Naive thymus-derived CD8-positive, alpha-beta T cell (primary cell): Measurements from ENCODE around the gene CSMD2. TPM values are rescaled to one million over a fixed set of nuclear protein-coding genes. Genes with fewer than 3 reads are reported as not detected.

ENCODE experiments used
- ATAC-seq, 2 donors: fragments of 150-1000 bp; cut with Tn5 transposase in 1 of 2; sonication (Bioruptor Pico), chemical (Tn5 transposase) in 1 of 2; 1 replicate in 1 of 2; 2 replicates in 1 of 2; pipeline ENCODE4 v1.10.0; 2021; ENCODE audit warnings: mild to moderate bottlenecking in 2 of 2, moderate library complexity in 2 of 2
- POLR2A ChIA-PET: fragments of 350-600 bp; sonication (Branson Sonifier 250); formaldehyde crosslinking; loops from one replicate; lab custom pipeline; 2021; ENCODE audit warnings: antibody characterized with exemption; lab: Charles Lee
- DNase-seq, 10 donors: peaks; one replicate each; pipeline versions ENCODE4 v3.0.0 to v3.0.0-alpha.2; 2020 to 2022
- H3K27ac Mint-ChIP-seq, 10 donors: one replicate each; pipeline ENCODE4 v1.8.0; 2020 to 2022; ENCODE audit warnings: mild to moderate bottlenecking in 10 of 10, mixed read lengths in 10 of 10, moderate library complexity in 4 of 10, inconsistent platforms in 1 of 10
- H3K27me3 Mint-ChIP-seq, 5 donors: one replicate each; pipeline ENCODE4 v1.8.0; 2021 to 2022; ENCODE audit warnings: mixed read lengths in 5 of 5
- H3K36me3 Mint-ChIP-seq, 3 donors: one replicate each; pipeline ENCODE4 v1.8.0; 2020 to 2022; ENCODE audit warnings: mixed read lengths in 3 of 3, mild to moderate bottlenecking in 2 of 3, inconsistent platforms in 1 of 3
- H3K4me1 Mint-ChIP-seq, 4 donors: one replicate each; pipeline ENCODE4 v1.8.0; 2021 to 2022; ENCODE audit warnings: mixed read lengths in 4 of 4
- H3K4me3 Mint-ChIP-seq, 10 donors: one replicate each; pipeline ENCODE4 v1.8.0; 2020 to 2022; ENCODE audit warnings: mild to moderate bottlenecking in 10 of 10, mixed read lengths in 10 of 10, moderate library complexity in 6 of 10, inconsistent platforms in 1 of 10
- H3K9me3 Mint-ChIP-seq, 9 donors: one replicate each; pipeline ENCODE4 v1.8.0; 2020 to 2022; ENCODE audit warnings: mixed read lengths in 9 of 9, mild to moderate bottlenecking in 3 of 9, inconsistent platforms in 1 of 9, moderate library complexity in 1 of 9
- polyA plus RNA-seq, 3 donors: library from polyadenylated mRNA; unstranded; fragments of 300-500 nt; fragmentation: Illumina TruSeq; gene quantifications; one replicate each; pipeline ENCODE4 v1.2.3, GENCODE V29; 2021
- total RNA-seq, 8 experiments: library from RNA in 2 of 8; stranded (reverse) in 2 of 8; gene quantifications; one replicate each; pipeline ENCODE4 v1.2.3 and lab custom pipeline; 2021 to 2026

CSMD2 gene
- total and polyA plus RNA-seq, 5 experiments from 2014 or later, result not detected

- Mint-ChIP-seq H3K36me3 (no peaks in the 10 kb centered on the region), H3K27ac (no peak overlapping the region), H3K27me3 (peaks cover 6 to 16% (median 10%) of the 10 kb centered on the region in 5 donors), H3K4me3 (no peak overlapping the region), H3K9me3 (peaks cover 0 to 2% (median 0%) of the 10 kb centered on the region in 9 donors), H3K4me1 (no peaks in the 10 kb centered on the region)
- ATAC-seq (no peak), DNase-seq (no peak)
- POLR2A ChIA-PET, result no interaction called here
These were observed 514.3 kb downstream of the CSMD2 start for GRCh38 chr1:33650708-33651107.

- H3K4me3 Mint-ChIP-seq, result no peak overlapping the region
- no peak for ATAC-seq
- POLR2A ChIA-PET, result no interaction called here
- peaks cover 6 to 20% (median 12%) of the 10 kb centered on the region in 5 donors for H3K27me3 Mint-ChIP-seq
- no peak overlapping the region for H3K27ac Mint-ChIP-seq
- peaks cover 0 to 2% (median 0%) of the 10 kb centered on the region in 9 donors for H3K9me3 Mint-ChIP-seq
- H3K4me1 Mint-ChIP-seq, result no peaks in the 10 kb centered on the region
- DNase-seq, result no peak
- no peaks in the 10 kb centered on the region for H3K36me3 Mint-ChIP-seq
These were observed 515.3 kb downstream of the CSMD2 start for GRCh38 chr1:33649759-33650158.

GRCh38 chr1:33643216-33643615 lies 521.8 kb downstream of the CSMD2 start:
- no peaks in the 10 kb centered on the region for H3K4me1 Mint-ChIP-seq
- POLR2A ChIA-PET, result no interaction called here
- DNase-seq (no peak), ATAC-seq (no peak)
- H3K36me3 Mint-ChIP-seq, result no peaks in the 10 kb centered on the region
- H3K9me3 Mint-ChIP-seq, result peaks cover 0 to 2% (median 0%) of the 10 kb centered on the region in 9 donors
- no peak overlapping the region for H3K4me3 Mint-ChIP-seq
- H3K27ac Mint-ChIP-seq, result no peak overlapping the region
- peaks cover 21 to 54% (median 38%) of the 10 kb centered on the region in 5 donors for H3K27me3 Mint-ChIP-seq

GRCh38 chr1:33641104-33641830 lies 523.8 kb downstream of the CSMD2 start:
- H3K36me3 Mint-ChIP-seq, result no peaks in the 10 kb centered on the region
- no peak for ATAC-seq
- H3K9me3 Mint-ChIP-seq, result peaks cover 0 to 2% (median 0%) of the 10 kb centered on the region in 9 donors

GRCh38 chr1:33640114-33640660 lies 524.8 kb downstream of the CSMD2 start:
- POLR2A ChIA-PET, result no interaction called here
- no peaks in the 10 kb centered on the region for H3K36me3 Mint-ChIP-seq
- no peak overlapping the region for H3K27ac Mint-ChIP-seq
- DNase-seq (no peak), ATAC-seq (no peak)
- no peaks in the 10 kb centered on the region for H3K4me1 Mint-ChIP-seq
- peaks cover 22 to 62% (median 43%) of the 10 kb centered on the region in 5 donors for H3K27me3 Mint-ChIP-seq
- H3K4me3 Mint-ChIP-seq, result no peak overlapping the region
- peaks cover 0 to 2% (median 0%) of the 10 kb centered on the region in 9 donors for H3K9me3 Mint-ChIP-seq

More at GRCh38 chr1:33641104-33641830, 523.8 kb downstream of the CSMD2 start:
- H3K4me3 Mint-ChIP-seq, result no peak overlapping the region
- DNase-seq, result no peak
- POLR2A ChIA-PET, result no interaction called here
- peaks cover 22 to 64% (median 42%) of the 10 kb centered on the region in 5 donors for H3K27me3 Mint-ChIP-seq
- H3K27ac Mint-ChIP-seq, result no peak overlapping the region
- no peaks in the 10 kb centered on the region for H3K4me1 Mint-ChIP-seq

- no peak overlapping the region for H3K4me3 Mint-ChIP-seq
- DNase-seq, result no peak
- peaks cover 3 to 9% (median 6%) of the 10 kb centered on the region in 4 donors for H3K4me1 Mint-ChIP-seq
- no peak for ATAC-seq
- POLR2A ChIA-PET, result no interaction called here
- no peak overlapping the region for H3K27ac Mint-ChIP-seq
- peaks cover 25 to 62% (median 38%) of the 10 kb centered on the region in 5 donors for H3K27me3 Mint-ChIP-seq
- no peaks in the 10 kb centered on the region for H3K36me3 Mint-ChIP-seq
- H3K9me3 Mint-ChIP-seq, result no peaks in the 10 kb centered on the region
These were observed 527.1 kb downstream of the CSMD2 start for GRCh38 chr1:33637846-33638440.

GRCh38 chr1:33636209-33636608 lies 528.8 kb downstream of the CSMD2 start:
- Mint-ChIP-seq H3K36me3 (no peaks in the 10 kb centered on the region), H3K9me3 (no peaks in the 10 kb centered on the region), H3K4me3 (no peak overlapping the region), H3K27ac (no peak overlapping the region), H3K4me1 (peaks cover 3 to 9% (median 6%) of the 10 kb centered on the region in 4 donors), H3K27me3 (peaks cover 23 to 65% (median 33%) of the 10 kb centered on the region in 5 donors)
- ATAC-seq, result no peak
- POLR2A ChIA-PET, result no interaction called here
- DNase-seq, result no peak

- H3K9me3 Mint-ChIP-seq, result no peaks in the 10 kb centered on the region
- H3K4me3 Mint-ChIP-seq, result no peak overlapping the region
- H3K27ac Mint-ChIP-seq, result no peak overlapping the region
- H3K36me3 Mint-ChIP-seq, result no peaks in the 10 kb centered on the region
- peaks cover 3 to 9% (median 6%) of the 10 kb centered on the region in 4 donors for H3K4me1 Mint-ChIP-seq
- ATAC-seq (no peak), DNase-seq (no peak)
- H3K27me3 Mint-ChIP-seq, result peaks cover 24 to 72% (median 32%) of the 10 kb centered on the region in 5 donors
- POLR2A ChIA-PET, result no interaction called here
These were observed 529.6 kb downstream of the CSMD2 start for GRCh38 chr1:33635336-33636012.

GRCh38 chr1:33634806-33635205 lies 530.2 kb downstream of the CSMD2 start:
- Mint-ChIP-seq H3K9me3 (no peaks in the 10 kb centered on the region), H3K27ac (no peak overlapping the region), H3K4me1 (peaks cover 3 to 9% (median 6%) of the 10 kb centered on the region in 4 donors), H3K36me3 (no peaks in the 10 kb centered on the region), H3K4me3 (no peak overlapping the region), H3K27me3 (peaks cover 28 to 79% (median 33%) of the 10 kb centered on the region in 5 donors)
- ATAC-seq (no peak), DNase-seq (no peak)
- POLR2A ChIA-PET, result no interaction called here

- Mint-ChIP-seq H3K4me3 (no peak overlapping the region), H3K27ac (no peak overlapping the region), H3K9me3 (no peaks in the 10 kb centered on the region)
These were observed 530.9 kb downstream of the CSMD2 start for GRCh38 chr1:33634143-33634542.

GRCh38 chr1:33633019-33633801 lies 531.8 kb downstream of the CSMD2 start:
- POLR2A ChIA-PET, result no interaction called here
- DNase-seq, result peak; percentile 57 to 91 (median 76)
- no peaks in the 10 kb centered on the region for H3K36me3 Mint-ChIP-seq
- H3K4me3 Mint-ChIP-seq, result peak overlapping the region in 5 of 10 donors; percentile 13 to 63 (median 39)
- H3K27ac Mint-ChIP-seq, result no peak overlapping the region
- H3K27me3 Mint-ChIP-seq, result peaks cover 22 to 81% (median 35%) of the 10 kb centered on the region in 5 donors
- H3K4me1 Mint-ChIP-seq, result peaks cover 3 to 9% (median 6%) of the 10 kb centered on the region in 4 donors
- H3K9me3 Mint-ChIP-seq, result no peaks in the 10 kb centered on the region
- ATAC-seq, result peak; percentile 91 to 95

More at GRCh38 chr1:33634143-33634542, 530.9 kb downstream of the CSMD2 start:
- POLR2A ChIA-PET, result no interaction called here
- DNase-seq (no peak), ATAC-seq (no peak)
- H3K4me1 Mint-ChIP-seq, result peaks cover 3 to 9% (median 6%) of the 10 kb centered on the region in 4 donors
- H3K36me3 Mint-ChIP-seq, result no peaks in the 10 kb centered on the region
- H3K27me3 Mint-ChIP-seq, result peaks cover 27 to 81% (median 36%) of the 10 kb centered on the region in 5 donors

- Mint-ChIP-seq H3K36me3 (no peaks in the 10 kb centered on the region), H3K27ac (no peak overlapping the region), H3K4me1 (peaks cover 3 to 9% (median 6%) of the 10 kb centered on the region in 4 donors), H3K27me3 (peaks cover 24 to 83% (median 41%) of the 10 kb centered on the region in 5 donors), H3K9me3 (no peaks in the 10 kb centered on the region), H3K4me3 (no peak overlapping the region)
- DNase-seq (no peak), ATAC-seq (no peak)
- POLR2A ChIA-PET, result no interaction called here
These were observed 534.3 kb downstream of the CSMD2 start for GRCh38 chr1:33630686-33631085.
